Thyroid gland (tissue), 4 donors: ENCODE measurements around the gene SAE1. TPM values are rescaled to one million over a fixed set of nuclear protein-coding genes. Genes with fewer than 3 reads are reported as not detected.

Experiments used
- DNase-seq, 2 donors: peaks; one replicate each; pipeline ENCODE4 v3.0.0-alpha.2; 2019
- H3K27ac ChIP-seq, 3 donors: fragments of 200-600 bp; sonication (generic); 1 replicate in 2 of 3; 2 replicates in 1 of 3; pipeline ENCODE4 v1.5.1; 2016 to 2019; ENCODE audit warnings: mild to moderate bottlenecking in 1 of 3, moderate library complexity in 1 of 3
- H3K27me3 ChIP-seq: fragments of 200-600 bp; sonication (generic); one replicate; pipeline ENCODE4 v1.5.1; 2019
- H3K36me3 ChIP-seq, 2 donors: fragments of 200-600 bp; sonication (generic); one replicate each; pipeline ENCODE4 v1.5.1; 2016 to 2019
- H3K4me1 ChIP-seq, 2 donors: fragments of 200-600 bp; sonication (generic); one replicate each; pipeline ENCODE4 v1.5.1; 2017 to 2019
- H3K4me3 ChIP-seq, 3 donors: fragments of 200-600 bp; sonication (generic); replicated peaks in 1 of 3; 1 replicate in 2 of 3; 2 replicates in 1 of 3; pipeline ENCODE4 v1.5.1; 2016; ENCODE audit warnings: mild to moderate bottlenecking in 1 of 3
- H3K9me3 ChIP-seq: fragments of 200-600 bp; sonication (generic); one replicate; pipeline ENCODE4 v1.5.1; 2017
- CTCF ChIP-seq, 6 experiments: fragments of 200-600 bp in 3 of 6; fragments of 450-650 bp in 3 of 6; sonication (generic) in 3 of 6; IDR thresholded peaks; one replicate each; pipeline ENCODE4 v1.5.1; 2016 to 2019; ENCODE audit warnings: antibody characterized with exemption in 6 of 6, mild to moderate bottlenecking in 2 of 6, inconsistent platforms in 1 of 6, moderate library complexity in 1 of 6
- POLR2A ChIP-seq, 2 donors: fragments of 450-650 bp; IDR thresholded peaks; one replicate each; pipeline ENCODE4 v1.6.1; 2017; ENCODE audit warnings: antibody characterized with exemption in 2 of 2, mild to moderate bottlenecking in 2 of 2, moderate library complexity in 1 of 2
- WGBS, 2 donors: methylation state at CpG; one replicate each; pipeline ENCODE4 v1.1.5; 2017; 5-methylcytosine and 5-hydroxymethylcytosine counted together
- intact Hi-C: fragments of 100-400 bp; cut with DNase I; formaldehyde crosslinking; loops from one replicate; pipeline ENCODE4 v1.15.1; 2023
- total RNA-seq, 4 donors: library from RNA; depleted of rRNA; stranded (reverse); fragments of >200 nt; gene quantifications; one replicate each; pipeline ENCODE4 v1.2.3, GENCODE V29; 2016

Gene SAE1
- total RNA-seq, 4 donors from 2014 or later, result 79.5 to 119 (median 103) TPM

GRCh38 chr19:47161876-47162489 lies 31.3 kb downstream of the SAE1 start:
- TF ChIP-seq CTCF (IDR thresholded peaks at IDR 0.05), result no peak
- no peak overlapping the region for H3K4me3 ChIP-seq
- intact Hi-C loops, result no loop called here
- no peaks in the 10 kb centered on the region for H3K36me3 ChIP-seq
- no peaks in the 10 kb centered on the region for H3K9me3 ChIP-seq
- no peak for DNase-seq
- H3K27ac ChIP-seq, result peak overlapping the region in 1 of 3 donors; percentile 41
- 85 to 88% methylated on average over 3 of the region's 3 CpGs for WGBS, 2 donors
- no peaks in the 10 kb centered on the region for H3K27me3 ChIP-seq
- peaks cover 18 to 29% of the 10 kb centered on the region in 2 donors for H3K4me1 ChIP-seq

- Histone ChIP-seq H3K36me3 (peaks cover 0 to 6% of the 10 kb centered on the region in 2 donors), H3K27ac (no peak overlapping the region)
These were observed 37.4 kb downstream of the SAE1 start for GRCh38 chr19:47168065-47168464.

GRCh38 chr19:47172666-47173455 lies 42.2 kb downstream of the SAE1 start:
- Histone ChIP-seq H3K36me3 (peaks cover 0 to 6% of the 10 kb centered on the region in 2 donors), H3K27me3 (no peaks in the 10 kb centered on the region), H3K9me3 (no peaks in the 10 kb centered on the region), H3K4me1 (peaks cover 51% of the 10 kb centered on the region in 2 donors), H3K27ac (peak overlapping the region; percentile 70 to 81 (median 75)), H3K4me3 (no peak overlapping the region)
- peak; percentile 66 to 70 for DNase-seq
- intact Hi-C loops, result no loop called here
- WGBS, 2 donors, result 71 to 73% methylated on average over 19 of the region's 19 CpGs
- TF ChIP-seq POLR2A (IDR thresholded peaks at IDR 0.05) (no peak), CTCF (IDR thresholded peaks at IDR 0.05) (no peak)

More at GRCh38 chr19:47168065-47168464, 37.4 kb downstream of the SAE1 start:
- peaks cover 20 to 31% of the 10 kb centered on the region in 2 donors for H3K4me1 ChIP-seq
- H3K9me3 ChIP-seq, result no peaks in the 10 kb centered on the region
- intact Hi-C loops, result no loop called here
- no peak overlapping the region for H3K4me3 ChIP-seq
- no peak for DNase-seq
- H3K27me3 ChIP-seq, result no peaks in the 10 kb centered on the region
- TF ChIP-seq POLR2A (IDR thresholded peaks at IDR 0.05) (no peak), CTCF (IDR thresholded peaks at IDR 0.05) (no peak)
- 89 to 91% methylated on average over 7 of the region's 7 CpGs for WGBS, 2 donors

- H3K27me3 ChIP-seq, result no peaks in the 10 kb centered on the region
These were observed 45.5 kb downstream of the SAE1 start for GRCh38 chr19:47176071-47176626.

More at GRCh38 chr19:47176071-47176626, 45.5 kb downstream of the SAE1 start:
- intact Hi-C loops, result no loop called here
- DNase-seq, result no peak
- Histone ChIP-seq H3K36me3 (no peaks in the 10 kb centered on the region), H3K4me1 (peaks cover 34 to 45% of the 10 kb centered on the region in 2 donors), H3K9me3 (no peaks in the 10 kb centered on the region), H3K4me3 (no peak overlapping the region), H3K27ac (peak overlapping the region; percentile 50 to 76 (median 52))
- WGBS, 2 donors, result 76 to 81% methylated on average over 5 of the region's 5 CpGs
- TF ChIP-seq POLR2A (IDR thresholded peaks at IDR 0.05), result no peak
- no peak for TF ChIP-seq CTCF (IDR thresholded peaks at IDR 0.05)
